NCI-H1436 (cell line): Measurements from ENCODE around the gene GALNT8.

ENCODE experiments used
- DNase-seq: peaks from one replicate; lab custom pipeline; 2025; lab: John Stamatoyannopoulos, UW

Gene GALNT8

DNA sequence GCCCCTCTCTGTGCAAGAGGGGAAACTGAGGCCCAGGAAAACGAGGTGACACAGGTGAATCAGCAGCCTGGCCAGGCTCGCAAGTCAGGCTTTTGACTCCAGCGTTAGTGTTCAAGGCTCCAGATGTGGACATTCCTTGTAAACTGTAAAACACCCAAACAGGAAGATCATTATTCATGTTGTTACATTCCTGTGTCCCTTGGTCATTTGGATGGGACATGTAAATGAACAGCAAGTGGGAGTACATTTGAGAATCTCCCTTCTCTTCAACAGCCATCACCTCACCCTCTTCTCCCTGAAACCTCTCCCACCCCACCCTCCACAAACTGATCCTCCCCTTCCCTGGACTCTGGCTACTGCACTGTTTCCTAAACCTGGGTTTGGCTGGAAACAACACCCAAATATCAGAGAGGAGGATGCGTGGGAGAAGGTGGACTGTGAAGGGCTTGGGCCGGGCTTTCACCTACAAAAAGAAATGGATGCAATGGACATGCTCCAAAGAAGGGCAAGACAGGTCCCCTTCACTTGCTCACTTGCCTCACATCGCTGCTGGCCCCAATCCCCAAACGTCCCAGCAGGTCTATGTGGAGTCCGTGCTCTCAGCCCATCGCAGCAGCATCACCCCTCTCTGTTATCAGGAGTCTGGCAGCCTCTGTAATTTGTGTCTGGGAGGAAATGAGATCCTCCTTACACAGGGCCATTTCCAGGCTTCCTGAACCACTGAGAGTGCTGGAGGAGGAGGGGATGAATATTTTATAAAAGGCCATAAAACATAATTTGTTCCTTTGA lies 76.7 kb downstream of the GALNT8 start:
- no peak for DNase-seq

DNA sequence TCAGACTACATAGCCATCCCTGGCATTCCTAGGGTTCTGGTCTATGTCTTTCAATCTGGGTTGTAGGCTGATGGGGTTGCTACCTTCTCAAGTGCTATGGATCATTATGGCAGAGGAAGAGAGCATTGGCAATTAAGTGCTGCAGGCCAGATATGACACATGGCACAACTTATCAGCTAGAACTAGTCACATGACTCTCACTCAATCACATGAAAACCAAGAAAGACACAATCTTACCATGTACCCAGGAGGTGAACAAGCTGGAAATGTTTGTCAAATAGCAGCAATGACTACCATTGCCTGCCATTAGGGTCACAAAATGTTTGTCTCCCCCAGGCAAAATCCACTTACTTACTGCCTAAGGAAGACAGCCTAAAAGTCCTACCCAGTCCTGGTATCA lies 80.4 kb downstream of the GALNT8 start:
- no peak for DNase-seq

DNA sequence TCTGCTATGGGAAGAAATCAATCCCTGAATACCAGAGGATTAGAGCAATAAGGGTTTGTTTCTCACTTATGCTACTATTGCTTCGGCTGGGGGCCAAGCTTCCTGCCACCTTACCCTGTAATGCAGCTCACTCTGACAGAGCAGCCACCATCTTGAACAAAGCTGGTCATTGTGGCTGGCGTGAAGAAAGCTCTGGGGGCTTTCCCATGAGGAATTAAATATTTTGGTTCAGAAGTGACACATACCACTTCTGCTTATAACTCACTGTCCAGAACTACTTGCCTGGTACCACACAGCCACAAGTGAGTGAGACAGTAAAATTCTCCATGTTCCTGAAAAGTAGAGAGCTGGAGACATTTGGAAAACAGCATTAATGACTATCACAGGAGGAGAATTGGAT lies 82.6 kb downstream of the GALNT8 start:
- DNase-seq: no peak

DNA sequence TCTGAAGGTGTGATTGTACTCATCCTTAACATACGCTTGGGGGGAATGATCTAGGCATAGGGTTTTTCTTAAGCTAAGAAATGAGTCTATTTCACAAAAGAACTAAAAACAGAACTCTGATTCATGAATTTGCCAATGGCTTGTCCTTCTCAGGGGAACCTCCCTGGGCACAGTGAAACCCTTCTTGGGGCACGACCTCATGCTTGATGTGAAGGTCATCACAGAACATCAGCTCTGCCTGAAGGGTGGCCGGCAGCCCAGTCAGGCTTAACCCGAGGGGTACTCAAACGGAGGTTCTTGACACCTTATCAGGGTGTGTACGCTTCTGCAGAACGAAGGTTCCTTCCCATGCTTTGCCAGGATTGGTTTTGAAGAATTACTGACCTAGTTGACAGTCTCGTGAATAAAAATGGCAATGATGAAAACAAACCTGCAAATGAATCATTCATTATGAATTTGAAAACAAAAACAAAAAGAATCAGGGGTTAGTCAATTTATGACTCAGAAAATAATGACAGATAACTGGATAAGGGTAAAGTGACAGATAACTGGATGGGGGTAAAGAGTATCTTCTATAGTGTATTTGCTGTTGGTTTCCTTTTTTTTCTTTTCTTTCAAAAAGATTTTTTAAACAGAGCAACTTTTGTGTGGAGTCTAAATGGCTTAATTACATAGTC lies 86.4 kb downstream of the GALNT8 start:
- DNase-seq: no peak

DNA sequence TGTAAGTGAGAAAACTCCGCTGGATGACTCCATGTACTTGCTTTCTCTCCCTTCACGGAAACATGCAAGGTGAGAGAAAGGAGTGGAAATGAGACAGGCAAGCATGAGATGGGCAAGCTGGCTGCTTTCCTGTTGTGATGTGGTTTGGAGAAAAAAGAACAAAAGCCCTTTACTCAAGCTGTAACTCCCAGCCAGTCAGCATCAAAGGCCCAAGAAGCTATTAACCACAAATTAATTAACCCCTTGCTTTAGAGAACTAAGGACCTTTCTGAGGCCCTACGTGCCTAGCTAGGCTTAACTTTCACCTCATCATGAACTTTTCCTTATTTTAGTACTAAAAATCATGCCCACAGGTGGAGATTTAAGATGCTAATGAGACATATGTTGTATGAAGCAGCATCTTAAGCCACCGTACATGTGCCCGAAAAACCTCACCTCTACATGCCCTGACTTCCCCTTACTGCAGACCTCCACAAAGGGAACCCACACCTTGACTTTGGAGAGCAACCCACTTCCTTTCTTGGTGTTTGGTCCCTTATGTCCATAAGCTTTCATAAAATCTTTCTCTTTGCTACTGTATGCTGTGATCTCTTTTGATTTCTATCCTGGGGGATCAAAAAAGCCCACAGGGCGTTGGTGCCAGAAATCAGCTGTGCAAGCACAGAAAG lies 87.0 kb downstream of the GALNT8 start:
- DNase-seq: no peak

DNA sequence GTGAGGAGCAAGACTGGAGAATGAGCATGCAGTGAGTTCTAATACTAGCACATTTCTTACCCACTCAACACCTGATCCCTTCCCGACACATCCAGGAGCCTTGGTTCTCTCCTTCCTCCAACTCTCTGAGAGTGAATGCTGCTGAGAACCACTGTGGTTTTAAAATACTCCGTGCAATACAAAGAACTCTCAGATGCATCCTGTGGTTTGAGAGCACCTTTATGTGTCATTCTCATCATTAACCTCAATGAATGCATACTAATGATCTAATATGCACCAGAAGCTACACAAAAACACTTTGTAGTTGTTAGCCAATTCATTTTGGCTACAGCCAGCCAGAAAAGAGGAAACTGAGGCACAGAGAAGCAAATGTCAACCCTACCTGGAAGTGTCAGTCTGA lies 87.6 kb downstream of the GALNT8 start:
- no peak for DNase-seq

DNA sequence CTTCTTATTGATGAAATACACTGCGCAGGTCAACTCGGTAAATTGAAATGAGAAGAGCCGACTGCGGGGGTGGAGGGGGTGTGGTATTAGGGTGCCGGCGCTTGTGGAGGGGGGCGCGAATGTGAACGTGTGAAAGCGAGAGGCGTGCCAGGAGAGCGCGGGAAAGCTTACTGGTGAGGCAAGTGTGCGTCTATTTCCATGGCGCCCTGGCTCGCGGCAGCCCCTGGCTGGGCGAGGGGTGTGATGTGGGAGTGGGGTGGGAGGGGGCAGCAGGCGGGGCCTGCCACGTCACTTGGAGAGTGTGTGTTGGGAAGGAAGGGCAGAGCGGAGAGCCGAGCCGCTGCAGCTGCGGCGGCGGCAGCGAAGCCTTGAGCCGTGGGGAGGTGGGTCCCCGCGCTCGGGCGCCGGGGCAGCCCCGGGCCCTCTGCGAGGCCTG lies 88.8 kb downstream of the GALNT8 start:
- peak; percentile 59 for DNase-seq

DNA sequence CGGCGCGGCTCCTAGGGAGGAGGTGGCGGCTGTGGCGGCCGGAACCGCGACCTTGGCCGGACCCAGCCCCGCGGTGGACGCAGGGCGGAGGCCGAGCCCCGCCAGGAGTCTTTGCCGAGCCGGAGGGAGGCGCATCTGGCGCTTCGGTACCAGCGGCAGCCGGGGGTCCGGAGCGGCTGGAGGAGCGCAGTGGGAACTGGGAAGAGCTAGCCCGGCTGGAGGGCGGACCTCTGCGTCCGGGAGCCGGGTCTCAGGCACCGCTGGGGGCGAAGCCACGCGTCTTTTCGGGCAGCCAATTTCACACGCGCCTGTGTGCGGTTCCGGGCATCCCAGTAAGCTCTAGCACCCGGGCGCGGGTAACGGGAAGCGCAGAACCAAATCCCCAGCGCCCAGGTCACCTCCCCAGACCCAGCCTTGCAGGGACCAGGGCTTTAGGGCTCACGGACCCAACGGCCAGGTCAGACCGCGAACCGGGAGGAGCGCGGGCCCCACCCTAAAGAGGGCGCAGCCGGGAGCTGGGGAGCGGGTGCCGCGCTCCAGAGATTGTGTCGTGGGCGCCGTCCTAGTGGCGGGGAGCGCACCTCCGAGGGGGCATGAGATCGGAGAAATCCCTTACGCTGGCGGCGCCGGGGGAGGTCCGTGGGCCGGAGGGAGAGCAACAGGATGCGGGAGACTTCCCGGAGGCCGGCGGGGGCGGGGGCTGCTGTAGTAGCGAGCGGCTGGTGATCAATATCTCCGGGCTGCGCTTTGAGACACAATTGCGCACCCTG lies 89.4 kb downstream of the GALNT8 start:
- DNase-seq: no peak

DNA sequence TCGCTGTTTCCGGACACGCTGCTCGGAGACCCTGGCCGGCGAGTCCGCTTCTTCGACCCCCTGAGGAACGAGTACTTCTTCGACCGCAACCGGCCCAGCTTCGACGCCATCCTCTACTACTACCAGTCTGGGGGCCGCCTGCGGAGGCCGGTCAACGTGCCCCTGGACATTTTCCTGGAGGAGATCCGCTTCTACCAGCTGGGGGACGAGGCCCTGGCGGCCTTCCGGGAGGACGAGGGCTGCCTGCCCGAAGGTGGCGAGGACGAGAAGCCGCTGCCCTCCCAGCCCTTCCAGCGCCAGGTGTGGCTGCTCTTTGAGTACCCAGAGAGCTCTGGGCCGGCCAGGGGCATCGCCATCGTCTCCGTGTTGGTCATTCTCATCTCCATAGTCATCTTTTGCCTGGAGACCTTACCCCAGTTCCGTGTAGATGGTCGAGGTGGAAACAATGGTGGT lies 90.0 kb downstream of the GALNT8 start:
- no peak for DNase-seq

DNA sequence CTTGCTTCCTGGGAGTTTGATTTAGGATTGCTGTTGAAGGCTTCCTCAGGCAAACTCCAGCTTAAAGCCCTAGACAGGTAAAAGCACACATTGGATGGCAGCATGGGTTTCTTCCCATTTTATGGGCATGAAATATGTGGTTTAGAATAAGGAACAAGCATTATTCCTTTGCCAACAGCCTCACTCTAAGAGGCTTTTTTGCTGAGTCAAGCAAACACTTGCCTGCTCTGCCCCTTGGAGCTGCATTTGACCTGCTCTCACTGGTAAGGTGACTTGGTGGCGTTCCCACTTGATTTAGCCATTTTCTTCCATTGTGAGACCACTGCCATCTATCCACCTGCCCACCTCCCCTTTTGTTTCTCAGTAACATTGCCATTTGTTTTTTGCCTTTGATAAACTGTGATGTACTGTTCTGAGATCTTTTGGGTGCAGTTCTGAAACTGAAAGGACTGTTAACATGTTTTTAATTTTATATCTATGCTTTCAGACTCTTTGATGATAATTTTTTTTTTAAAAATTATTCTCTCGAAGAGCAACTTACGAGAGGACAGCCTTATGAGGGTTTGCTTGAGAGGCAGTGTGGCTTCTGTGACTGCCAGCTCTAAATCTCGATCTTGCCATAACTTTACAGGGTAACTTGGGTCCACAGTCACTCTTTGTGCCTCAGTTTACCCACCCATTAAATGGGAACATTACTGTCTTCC lies 92.6 kb downstream of the GALNT8 start:
- DNase-seq: no peak

DNA sequence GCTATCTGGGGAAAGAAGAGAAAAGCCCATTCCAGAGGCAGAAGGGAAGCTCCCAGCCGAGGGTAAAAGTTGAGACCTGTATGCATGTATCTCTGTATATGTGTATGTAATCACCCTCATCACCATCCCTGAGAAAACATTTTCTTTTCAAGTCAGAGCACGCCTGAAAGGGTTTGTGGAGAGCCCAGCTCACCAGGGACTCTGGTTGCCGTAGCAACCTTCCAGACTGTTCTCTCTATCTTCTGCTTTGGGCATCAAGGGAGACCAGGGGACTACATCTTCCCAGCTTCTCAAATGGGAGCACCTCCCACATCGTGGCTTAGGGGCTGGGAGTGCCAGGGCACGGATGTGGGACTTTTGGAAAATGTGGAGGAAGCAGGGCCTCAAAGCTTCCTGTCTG lies 93.5 kb downstream of the GALNT8 start:
- peak; percentile 44 for DNase-seq

DNA sequence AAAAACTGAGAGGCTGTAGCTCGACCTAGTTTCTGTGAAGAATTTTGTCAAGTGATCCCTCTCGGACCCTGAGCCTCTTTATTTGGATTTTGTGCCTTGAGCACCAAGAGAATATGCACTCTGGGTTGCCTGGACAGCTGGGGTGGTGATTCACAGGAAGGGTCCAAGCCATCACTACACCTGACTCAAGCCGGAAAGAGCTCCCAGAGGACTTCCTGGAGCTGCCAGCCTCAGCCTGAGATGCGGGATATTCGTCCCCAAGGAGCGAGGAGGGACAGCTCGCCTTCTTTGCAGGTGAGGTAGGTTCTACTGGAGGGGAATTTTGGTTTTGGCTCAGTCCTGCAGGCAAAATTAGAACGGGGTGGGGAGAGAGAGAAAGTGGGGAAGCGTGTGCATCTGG lies 94.3 kb downstream of the GALNT8 start:
- no peak for DNase-seq

DNA sequence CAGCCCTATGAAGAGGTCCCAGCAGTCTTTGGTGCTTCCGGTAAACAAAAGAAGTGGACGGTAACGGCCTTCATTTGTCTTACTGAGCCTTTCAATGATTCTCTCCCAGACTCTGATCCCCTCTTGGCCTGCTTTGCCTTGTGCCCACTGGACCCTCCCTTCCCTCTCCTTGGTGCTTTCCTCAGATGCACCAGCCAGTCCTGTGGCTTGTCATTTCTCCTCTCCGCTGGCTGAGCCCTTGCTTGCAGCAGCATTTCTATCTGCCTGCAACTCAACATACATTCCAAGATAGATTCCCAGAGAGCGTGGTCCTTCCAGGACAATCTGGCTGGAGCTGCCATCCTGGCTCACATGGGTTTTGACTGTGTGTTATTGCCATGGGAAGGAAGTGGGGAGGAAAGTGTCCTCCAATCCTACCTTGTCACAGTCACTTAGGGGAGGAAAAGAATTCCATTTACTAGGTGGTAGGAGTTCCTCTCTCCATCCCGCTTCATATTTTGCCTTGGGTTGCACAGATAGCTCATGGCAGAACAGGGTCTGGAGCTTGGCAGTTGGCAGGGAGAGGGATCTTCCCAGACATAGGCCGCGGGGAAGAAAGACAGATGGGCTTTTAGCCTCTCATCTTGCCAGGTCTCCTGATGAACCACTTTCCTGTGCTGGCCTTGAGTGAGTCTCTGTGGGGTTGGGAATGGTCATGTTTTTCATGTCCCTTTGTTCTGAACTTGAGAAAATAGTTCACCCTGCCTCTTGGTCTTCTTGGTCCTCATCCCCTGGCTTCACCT lies 96.7 kb downstream of the GALNT8 start:
- no peak for DNase-seq

DNA sequence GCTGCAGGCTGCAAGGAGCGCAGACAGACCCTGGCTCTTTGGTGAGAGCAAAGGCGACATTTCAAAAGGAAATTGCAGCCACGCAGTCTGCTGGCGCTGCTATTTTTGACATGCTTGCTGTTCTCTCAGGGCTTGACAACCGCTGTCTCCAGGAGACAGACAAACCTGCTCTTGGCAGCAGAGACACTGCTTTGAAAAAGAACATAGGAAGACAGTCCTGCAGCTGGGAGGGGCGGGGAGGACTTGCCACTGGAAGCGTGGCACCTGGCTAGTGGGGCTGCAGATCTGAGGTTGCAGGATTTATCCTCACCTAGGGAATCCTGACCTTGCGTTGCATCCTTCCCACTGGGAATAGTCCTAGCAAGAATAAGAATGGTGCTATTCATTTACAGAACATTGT lies 97.7 kb downstream of the GALNT8 start:
- DNase-seq: no peak

DNA sequence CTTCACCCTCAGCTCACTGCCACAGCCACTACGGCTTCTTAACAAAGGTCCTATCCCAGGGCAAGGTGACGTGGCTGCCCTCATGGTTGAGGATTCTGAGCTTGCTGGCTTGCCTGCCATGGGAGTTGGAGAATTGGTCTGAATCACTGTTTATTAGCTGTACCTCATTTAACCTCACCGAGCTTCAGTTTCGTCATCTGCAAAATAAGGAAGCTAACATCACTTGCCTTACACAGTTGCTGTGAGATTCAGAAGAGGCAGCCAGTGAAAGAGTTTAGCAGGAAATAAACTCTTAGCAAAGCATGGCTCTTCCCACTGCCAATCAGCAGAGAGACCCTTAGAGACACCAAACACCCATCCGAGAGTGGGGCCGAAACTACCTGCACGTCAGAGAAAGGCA lies 99.5 kb downstream of the GALNT8 start:
- no peak for DNase-seq

DNA sequence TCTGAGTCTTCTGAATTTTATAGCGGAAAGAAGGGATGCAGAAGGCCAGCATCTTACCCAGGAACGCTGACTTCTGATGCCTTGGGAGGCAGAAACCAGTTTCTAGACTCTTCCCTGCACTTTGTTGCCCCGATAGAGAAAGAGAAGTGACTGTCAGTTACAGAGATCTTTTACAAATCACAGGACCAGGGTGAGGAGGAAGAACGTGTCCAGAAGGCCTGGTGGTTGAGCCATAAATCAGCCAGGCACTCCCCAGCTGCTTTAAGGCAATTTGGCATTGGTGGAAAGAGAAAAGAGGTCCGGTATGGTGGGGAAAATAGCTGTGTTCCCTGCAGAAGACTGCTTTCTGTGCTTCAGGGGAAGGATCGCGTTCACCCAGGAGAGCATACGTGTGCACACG lies 100.8 kb downstream of the GALNT8 start:
- no peak for DNase-seq
